ENCODE data around the gene UNC5A. TPM values are rescaled to one million over a fixed set of nuclear protein-coding genes. Genes with fewer than 3 reads are reported as not detected.

The UNC5A gene
- total and polyA plus RNA-seq, 3 donors from 2014 or later, result 1.7 to 2.0 (median 1.8) TPM

DNA sequence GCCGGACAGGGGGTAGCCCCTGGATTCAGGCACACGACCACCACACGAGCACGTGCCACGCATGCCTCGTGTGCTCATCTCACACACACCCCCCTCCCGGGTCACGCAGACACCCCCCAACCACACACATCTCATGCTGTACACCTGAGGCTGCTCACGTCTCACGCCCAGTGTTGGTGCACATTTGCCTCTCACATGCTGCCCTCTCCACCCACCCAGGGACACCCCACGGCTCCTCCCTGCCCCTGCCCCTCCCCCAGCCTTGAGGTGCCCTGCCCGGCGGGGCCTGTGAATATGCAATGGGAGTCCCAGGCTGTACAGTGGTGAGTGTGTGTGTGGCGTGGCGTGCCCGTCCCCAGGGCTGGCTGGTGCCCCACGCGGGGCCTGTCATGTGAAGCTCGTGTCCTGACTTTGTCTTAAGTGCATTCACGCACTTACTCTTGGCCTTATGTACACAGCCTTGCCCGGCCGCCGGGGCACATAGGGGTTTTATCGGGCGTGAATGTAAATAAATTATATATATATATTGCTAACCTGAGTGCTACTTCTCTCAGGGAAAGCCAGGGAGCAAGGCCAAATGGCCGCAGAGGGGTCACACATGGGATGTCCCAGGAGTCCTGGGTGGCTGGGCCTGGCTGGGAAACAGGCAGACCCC lies 70.1 kb downstream of the UNC5A start:
- no peaks in the 10 kb centered on the region for H3K4me1 ChIP-seq
- H3K4me3 ChIP-seq, result no peak overlapping the region
- H3K27ac ChIP-seq, result no peak overlapping the region
- no peak for DNase-seq
- no peak for TF ChIP-seq POLR2A (IDR thresholded peaks at IDR 0.05)
- TF ChIP-seq CTCF (IDR thresholded peaks at IDR 0.05), result no peak
- 93 to 95% methylated on average over 17 to 26 of the region's 26 CpGs for whole genome bisulfite sequencing, 2 donors
- intact Hi-C loops (cut with DNase I; ENCODE audit: low total_unique reads), result no loop called here
- no peaks in the 10 kb centered on the region for H3K36me3 ChIP-seq (ENCODE audit: low read depth, missing control alignments)
- no peaks in the 10 kb centered on the region for H3K9me3 ChIP-seq
- no peaks in the 10 kb centered on the region for H3K27me3 ChIP-seq

- TF ChIP-seq POLR2A (IDR thresholded peaks at IDR 0.05) (no peak), CTCF (IDR thresholded peaks at IDR 0.05) (no peak)
- Histone ChIP-seq H3K36me3 (ENCODE audit: low read depth, missing control alignments) (no peaks in the 10 kb centered on the region), H3K27me3 (no peaks in the 10 kb centered on the region), H3K27ac (no peak overlapping the region), H3K4me3 (no peak overlapping the region), H3K4me1 (no peaks in the 10 kb centered on the region), H3K9me3 (no peaks in the 10 kb centered on the region)
- no peak for DNase-seq
- WGBS, 2 donors, result 93 to 95% methylated on average over 4 to 27 of the region's 28 CpGs
- intact Hi-C loops (cut with DNase I; ENCODE audit: low total_unique reads), result no loop called here
Observed at GRCh38 chr5:176881021-176881749, 70.8 kb downstream of the UNC5A start.

DNA sequence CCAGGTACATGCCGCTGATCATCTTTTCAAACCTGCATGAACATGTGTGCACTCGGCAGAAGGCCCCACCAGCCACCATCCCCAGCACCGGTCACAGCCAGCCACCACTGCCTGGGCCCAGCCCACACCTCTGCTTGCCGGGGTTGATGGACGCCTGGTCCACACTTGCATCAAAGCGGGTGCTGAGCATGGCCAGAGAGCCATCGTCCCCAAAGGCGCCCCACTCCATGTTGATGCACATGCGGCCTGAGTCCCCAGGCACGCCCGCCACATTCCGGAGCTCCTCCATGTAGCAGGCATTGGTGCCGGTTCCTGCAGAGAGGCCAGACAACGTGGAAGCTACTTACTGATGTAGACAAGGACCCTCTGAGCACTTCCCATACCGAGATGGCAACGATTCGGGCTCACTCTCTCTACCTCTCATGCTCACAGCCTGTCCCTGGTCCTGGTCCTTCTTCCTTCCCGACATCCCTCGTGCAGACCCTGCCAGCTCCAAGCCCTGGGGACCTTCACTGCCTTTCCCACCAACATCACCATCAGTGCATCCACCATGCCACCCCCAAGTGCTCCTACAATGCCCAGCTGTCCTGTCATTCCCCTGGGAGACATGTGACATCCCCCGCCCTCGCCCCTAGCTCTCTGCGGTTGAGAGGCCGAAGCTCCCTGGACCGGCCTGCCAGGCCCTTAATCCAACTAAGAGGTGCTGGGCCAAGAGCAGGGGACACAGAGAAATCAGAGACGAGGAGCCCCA lies 71.6 kb downstream of the UNC5A start:
- Histone ChIP-seq H3K4me3 (no peak overlapping the region), H3K36me3 (ENCODE audit: low read depth, missing control alignments) (no peaks in the 10 kb centered on the region), H3K9me3 (no peaks in the 10 kb centered on the region), H3K4me1 (no peaks in the 10 kb centered on the region), H3K27ac (no peak overlapping the region), H3K27me3 (no peaks in the 10 kb centered on the region)
- TF ChIP-seq POLR2A (IDR thresholded peaks at IDR 0.05), result no peak
- no peak for DNase-seq
- intact Hi-C loops (cut with DNase I; ENCODE audit: low total_unique reads), result no loop called here
- 92% methylated on average over 10 to 19 of the region's 25 CpGs for WGBS, 2 donors

GRCh38 chr5:176882567-176882903 lies 72.2 kb downstream of the UNC5A start:
- intact Hi-C loops (cut with DNase I; ENCODE audit: low total_unique reads), result no loop called here
- Histone ChIP-seq H3K27ac (no peak overlapping the region), H3K4me1 (no peaks in the 10 kb centered on the region), H3K27me3 (no peaks in the 10 kb centered on the region), H3K4me3 (no peak overlapping the region), H3K9me3 (no peaks in the 10 kb centered on the region), H3K36me3 (ENCODE audit: low read depth, missing control alignments) (no peaks in the 10 kb centered on the region)
- 53 to 68% methylated on average over 4 to 6 of the region's 6 CpGs for WGBS, 2 donors
- TF ChIP-seq POLR2A (IDR thresholded peaks at IDR 0.05) (no peak), CTCF (IDR thresholded peaks at IDR 0.05) (no peak)
- DNase-seq, result no peak

Measured in testis (tissue), 3 donors.